ENCODE data around the gene C9orf43. TPM values are rescaled to one million over a fixed set of nuclear protein-coding genes. Genes with fewer than 3 reads are reported as not detected.
A peak's percentile ranks its signal among the peaks of the same experiment; 100 is the strongest.

C9orf43 gene
- total and polyA plus RNA-seq, 2 experiments from 2014 or later, result 0.63 to 1.1 TPM

- TF ChIP-seq CREB1 (CRISPR knock-in tag; IDR thresholded peaks at IDR 0.05; ENCODE audit: low read depth), result no peak
- no peak for TF ChIP-seq REST (IDR thresholded peaks at IDR 0.05; ENCODE audit: unreplicated experiment)
Observed at GRCh38 chr9:113454914-113455761, 44.6 kb downstream of the C9orf43 start (continued).

GRCh38 chr9:113456235-113456634, 45.7 kb downstream of the C9orf43 start:
- H2AFZ ChIP-seq, result peak overlapping the region; percentile 4; the same call in 1 of the 2 replicates
- H3K4me1 ChIP-seq (ENCODE audit: insufficient read depth), result peaks cover 8% of the 10 kb centered on the region
- no peak overlapping the region for H3K4me3 ChIP-seq
- H3K9me3 Mint-ChIP-seq, result no peaks in the 10 kb centered on the region
- no peaks in the 10 kb centered on the region for H3K36me3 Mint-ChIP-seq (ENCODE audit: low read depth)
- peak overlapping the region; percentile 48; the same call in 1 of the 2 replicates for H3K4me2 ChIP-seq
- H3K27me3 Mint-ChIP-seq (ENCODE audit: insufficient read depth, low read depth, poor library complexity), result no peaks in the 10 kb centered on the region
- peak overlapping the region; percentile 38; the same call in 1 of the 2 replicates for H3K27ac Mint-ChIP-seq
- DNase-seq (ENCODE audit: low spot score) (peak; percentile 25), ATAC-seq (no peak)
- no peaks in the 10 kb centered on the region for H3K36me3 ChIP-seq (ENCODE audit: insufficient read depth)
- H3K27me3 ChIP-seq (ENCODE audit: insufficient read depth), result no peaks in the 10 kb centered on the region
- H3F3A ChIP-seq (replicated peaks; ENCODE audit: low read depth), result no peaks in the 10 kb centered on the region
- no peaks in the 10 kb centered on the region for H4K20me1 ChIP-seq (replicated peaks; ENCODE audit: insufficient read depth)
- H3K9me2 ChIP-seq (ENCODE audit: insufficient read depth), result no peaks in the 10 kb centered on the region
- peaks cover 20% of the 10 kb centered on the region for H3K4me1 Mint-ChIP-seq
- H3K4me3 Mint-ChIP-seq, result no peak overlapping the region
- H3K27ac ChIP-seq (ENCODE audit: low read depth), result no peak overlapping the region; the same call in 1 of the 2 replicates
- no peaks in the 10 kb centered on the region for H3K79me2 ChIP-seq (replicated peaks; ENCODE audit: insufficient read depth)
- no peak for TF ChIP-seq ZNF462 (CRISPR knock-in tag; IDR thresholded peaks at IDR 0.05)
